ENCODE results near the gene MAPKAPK2.

DNA sequence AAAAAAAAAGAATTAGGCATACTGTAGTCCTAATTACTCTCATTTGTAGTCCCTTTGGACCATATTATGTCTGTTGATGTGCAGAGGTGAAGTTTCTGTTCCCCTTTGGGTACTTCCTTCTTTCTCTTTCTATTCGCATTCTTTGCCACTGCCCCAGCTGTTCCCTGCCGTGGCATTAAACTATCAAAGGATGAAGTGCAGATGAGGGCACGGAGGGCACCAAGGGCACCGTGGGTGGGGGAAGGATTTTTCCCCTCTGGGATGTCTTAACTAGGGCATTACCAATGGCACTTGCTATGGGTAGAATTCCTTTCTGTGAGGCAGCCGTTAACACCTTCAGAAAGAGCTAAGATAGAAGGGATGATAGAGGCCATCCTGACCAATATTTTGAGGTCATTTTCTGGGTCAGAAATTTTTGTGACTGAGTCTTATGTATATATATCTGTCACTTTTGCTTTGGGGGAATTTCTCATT is 4.9 kb upstream of the MAPKAPK2 start:
- TF ChIP-seq, protein P1, sequence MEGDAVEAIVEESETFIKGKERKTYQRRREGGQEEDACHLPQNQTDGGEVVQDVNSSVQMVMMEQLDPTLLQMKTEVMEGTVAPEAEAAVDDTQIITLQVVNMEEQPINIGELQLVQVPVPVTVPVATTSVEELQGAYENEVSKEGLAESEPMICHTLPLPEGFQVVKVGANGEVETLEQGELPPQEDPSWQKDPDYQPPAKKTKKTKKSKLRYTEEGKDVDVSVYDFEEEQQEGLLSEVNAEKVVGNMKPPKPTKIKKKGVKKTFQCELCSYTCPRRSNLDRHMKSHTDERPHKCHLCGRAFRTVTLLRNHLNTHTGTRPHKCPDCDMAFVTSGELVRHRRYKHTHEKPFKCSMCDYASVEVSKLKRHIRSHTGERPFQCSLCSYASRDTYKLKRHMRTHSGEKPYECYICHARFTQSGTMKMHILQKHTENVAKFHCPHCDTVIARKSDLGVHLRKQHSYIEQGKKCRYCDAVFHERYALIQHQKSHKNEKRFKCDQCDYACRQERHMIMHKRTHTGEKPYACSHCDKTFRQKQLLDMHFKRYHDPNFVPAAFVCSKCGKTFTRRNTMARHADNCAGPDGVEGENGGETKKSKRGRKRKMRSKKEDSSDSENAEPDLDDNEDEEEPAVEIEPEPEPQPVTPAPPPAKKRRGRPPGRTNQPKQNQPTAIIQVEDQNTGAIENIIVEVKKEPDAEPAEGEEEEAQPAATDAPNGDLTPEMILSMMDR (IDR thresholded peaks at IDR 0.05) = no peak
- TF ChIP-seq POLR2A (IDR thresholded peaks at IDR 0.05) (no peak), POLR2AphosphoS5 (IDR thresholded peaks at IDR 0.05; ENCODE audit: insufficient read depth in 1 of 2, low read depth in 1 of 2) (no peak)
